Neural progenitor cell (in vitro differentiated cells): ENCODE measurements around the gene VAPB. TPM values are rescaled to one million over a fixed set of nuclear protein-coding genes. Genes with fewer than 3 reads are reported as not detected.

Experiments used
- DNase-seq: peaks from one replicate; pipeline ENCODE4 v3.0.0-alpha.2; 2016; ENCODE audit warnings: low spot score
- H2AFZ ChIP-seq: fragments of 200-600 bp; sonication (generic); replicated peaks from 2 replicates; pipeline ENCODE4 v1.6.1; 2016; ENCODE audit warnings: antibody characterized with exemption
- H3F3A ChIP-seq: fragments of 200-600 bp; sonication (generic); 2 replicates; pipeline ENCODE4 v1.6.1; 2016; ENCODE audit warnings: antibody characterized with exemption, low read depth
- H3K27ac ChIP-seq: fragments of 200-600 bp; sonication (generic); 2 replicates; pipeline ENCODE4 v1.5.1; 2016; ENCODE audit warnings: mild to moderate bottlenecking
- H3K27me3 ChIP-seq: fragments of 200-600 bp; sonication (generic); 2 replicates; pipeline ENCODE4 v1.6.1; 2016; ENCODE audit warnings: mild to moderate bottlenecking, moderate library complexity
- H3K36me3 ChIP-seq: fragments of 200-600 bp; sonication (generic); 2 replicates; pipeline ENCODE4 v1.5.1; 2016
- H3K4me1 ChIP-seq: fragments of 200-600 bp; sonication (generic); 2 replicates; pipeline ENCODE4 v1.6.1; 2016; ENCODE audit warnings: mixed run types
- H3K4me2 ChIP-seq: fragments of 200-600 bp; sonication (generic); 2 replicates; pipeline ENCODE4 v1.6.1; 2016
- H3K4me3 ChIP-seq: fragments of 200-600 bp; sonication (generic); 2 replicates; pipeline ENCODE4 v1.5.1; 2016
- H3K79me2 ChIP-seq: fragments of 200-600 bp; sonication (generic); 2 replicates; pipeline ENCODE4 v1.6.1; 2016; ENCODE audit warnings: low read depth
- H3K9ac ChIP-seq: fragments of 200-600 bp; sonication (generic); 2 replicates; pipeline ENCODE4 v1.6.1; 2016
- H3K9me3 ChIP-seq: fragments of 200-600 bp; sonication (generic); 2 replicates; pipeline ENCODE4 v1.5.1; 2016; ENCODE audit warnings: low read depth
- H4K20me1 ChIP-seq: fragments of 200-600 bp; sonication (generic); 2 replicates; pipeline ENCODE4 v1.6.1; 2016; ENCODE audit warnings: low read depth
- H3K27ac Mint-ChIP-seq: 3 replicates; pipeline ENCODE4 v1.8.0; 2021; ENCODE audit warnings: mixed read lengths
- H3K27me3 Mint-ChIP-seq: 2 replicates; pipeline ENCODE4 v1.8.0; 2022; ENCODE audit warnings: low read depth, mild to moderate bottlenecking, inconsistent platforms, moderate library complexity, mixed read lengths; ENCODE audit not compliant: insufficient read depth
- H3K36me3 Mint-ChIP-seq: 3 replicates; pipeline ENCODE4 v1.8.0; 2021; ENCODE audit warnings: mixed read lengths
- H3K4me1 Mint-ChIP-seq: 3 replicates; pipeline ENCODE4 v1.8.0; 2021; ENCODE audit warnings: mixed read lengths
- H3K4me3 Mint-ChIP-seq: 3 replicates; pipeline ENCODE4 v1.8.0; 2021; ENCODE audit warnings: mild to moderate bottlenecking, moderate library complexity, mixed read lengths
- H3K9me3 Mint-ChIP-seq: 3 replicates; pipeline ENCODE4 v1.8.0; 2020; ENCODE audit warnings: mixed read lengths
- EZH2 ChIP-seq: fragments of 200-600 bp; sonication (generic); IDR thresholded peaks from 2 replicates; pipeline ENCODE4 v1.6.1; 2017; ENCODE audit warnings: antibody characterized with exemption, mild to moderate bottlenecking, moderate library complexity
- EZH2phosphoT487 ChIP-seq: fragments of 200-600 bp; sonication (generic); IDR thresholded peaks from 2 replicates; pipeline ENCODE4 v1.6.1; 2017; ENCODE audit warnings: antibody characterized with exemption
- total RNA-seq: library from RNA; depleted of rRNA; stranded (reverse); fragments of >200 nt; gene quantifications from 2 replicates; pipeline ENCODE4 v1.2.3, GENCODE V29; 2015; ENCODE audit warnings: low replicate concordance
- TF ChIP-seq, protein P1 (sequence below): fragments of 200-600 bp; sonication (generic); IDR thresholded peaks from 2 replicates; pipeline ENCODE4 v1.5.1; 2017; ENCODE audit warnings: antibody characterized with exemption, mild to moderate bottlenecking

The VAPB gene
- total RNA-seq, 1 donor from 2014 or later, result 31.9 TPM

DNA sequence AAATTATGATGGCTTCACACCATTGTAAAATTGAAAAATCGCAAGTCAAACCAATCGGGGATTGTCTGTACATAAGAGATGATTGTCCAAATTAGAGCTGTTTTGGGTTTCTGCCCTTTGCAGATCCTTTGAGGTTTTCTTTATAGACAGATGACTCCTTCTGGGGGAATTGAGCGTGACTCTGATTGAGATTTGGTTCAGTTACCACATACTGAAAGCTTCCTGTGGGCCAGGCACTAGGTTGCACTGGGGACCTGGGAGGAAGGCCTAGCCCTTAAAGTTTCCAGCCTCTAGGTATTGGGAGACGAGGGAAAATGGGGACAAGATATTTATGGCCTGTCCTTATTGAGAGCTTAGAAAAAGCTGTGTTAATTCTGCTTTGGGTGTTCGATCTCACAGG is 9.2 kb downstream of the VAPB start:
- H3K27me3 Mint-ChIP-seq, result no peaks in the 10 kb centered on the region
- peaks cover 22% of the 10 kb centered on the region for H3K9me3 Mint-ChIP-seq
- no peak for TF ChIP-seq EZH2phosphoT487
- TF ChIP-seq, protein P1, sequence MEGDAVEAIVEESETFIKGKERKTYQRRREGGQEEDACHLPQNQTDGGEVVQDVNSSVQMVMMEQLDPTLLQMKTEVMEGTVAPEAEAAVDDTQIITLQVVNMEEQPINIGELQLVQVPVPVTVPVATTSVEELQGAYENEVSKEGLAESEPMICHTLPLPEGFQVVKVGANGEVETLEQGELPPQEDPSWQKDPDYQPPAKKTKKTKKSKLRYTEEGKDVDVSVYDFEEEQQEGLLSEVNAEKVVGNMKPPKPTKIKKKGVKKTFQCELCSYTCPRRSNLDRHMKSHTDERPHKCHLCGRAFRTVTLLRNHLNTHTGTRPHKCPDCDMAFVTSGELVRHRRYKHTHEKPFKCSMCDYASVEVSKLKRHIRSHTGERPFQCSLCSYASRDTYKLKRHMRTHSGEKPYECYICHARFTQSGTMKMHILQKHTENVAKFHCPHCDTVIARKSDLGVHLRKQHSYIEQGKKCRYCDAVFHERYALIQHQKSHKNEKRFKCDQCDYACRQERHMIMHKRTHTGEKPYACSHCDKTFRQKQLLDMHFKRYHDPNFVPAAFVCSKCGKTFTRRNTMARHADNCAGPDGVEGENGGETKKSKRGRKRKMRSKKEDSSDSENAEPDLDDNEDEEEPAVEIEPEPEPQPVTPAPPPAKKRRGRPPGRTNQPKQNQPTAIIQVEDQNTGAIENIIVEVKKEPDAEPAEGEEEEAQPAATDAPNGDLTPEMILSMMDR, result no peak
- TF ChIP-seq EZH2, result no peak

DNA sequence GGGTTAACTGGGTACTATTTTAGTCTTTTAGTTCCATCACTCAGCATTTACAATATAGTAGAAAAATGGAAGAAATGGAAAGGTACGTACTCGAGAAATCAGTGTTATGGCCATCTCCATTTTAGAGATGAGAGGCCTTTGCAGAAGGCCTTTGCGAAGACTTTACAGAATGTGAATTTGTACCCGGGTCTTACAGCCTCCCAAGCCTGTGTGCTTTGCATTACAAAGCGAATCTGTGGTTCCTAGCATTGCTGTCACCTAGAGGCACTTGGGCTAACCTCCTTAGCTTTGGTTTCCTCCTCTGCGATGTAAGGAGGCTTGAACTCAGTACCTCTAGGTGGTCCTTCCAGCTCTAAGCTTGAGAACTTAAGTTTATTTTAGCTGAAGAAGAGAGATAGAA is 10.9 kb downstream of the VAPB start:
- H3K27me3 Mint-ChIP-seq, result no peaks in the 10 kb centered on the region
- peaks cover 18% of the 10 kb centered on the region for H3K9me3 Mint-ChIP-seq
- Histone ChIP-seq H3F3A (no peaks in the 10 kb centered on the region), H3K79me2 (peaks cover 100% of the 10 kb centered on the region), H2AFZ (no peak overlapping the region), H3K9me3 (no peaks in the 10 kb centered on the region), H3K27me3 (no peaks in the 10 kb centered on the region), H3K4me2 (no peak overlapping the region), H3K4me3 (no peak overlapping the region), H3K36me3 (no peaks in the 10 kb centered on the region), H3K9ac (no peak overlapping the region), H3K27ac (no peak overlapping the region), H3K4me1 (peaks cover 5% of the 10 kb centered on the region), H4K20me1 (peaks cover 86% of the 10 kb centered on the region)
- no peak for DNase-seq
- no peaks in the 10 kb centered on the region for H3K4me1 Mint-ChIP-seq
- H3K36me3 Mint-ChIP-seq, result peaks cover 40% of the 10 kb centered on the region
- TF ChIP-seq EZH2 (no peak), EZH2phosphoT487 (no peak)
- TF ChIP-seq, protein P1, result no peak
- no peak overlapping the region for H3K4me3 Mint-ChIP-seq
- no peak overlapping the region for H3K27ac Mint-ChIP-seq

More for the DNA sequence above, 9.2 kb downstream of the VAPB start:
- no peaks in the 10 kb centered on the region for H3K27me3 ChIP-seq
- no peaks in the 10 kb centered on the region for H3F3A ChIP-seq
- H3K4me3 ChIP-seq, result no peak overlapping the region
- no peak overlapping the region for H2AFZ ChIP-seq
- H3K27ac ChIP-seq, result no peak overlapping the region
- H4K20me1 ChIP-seq, result peaks cover 86% of the 10 kb centered on the region
- H3K4me2 ChIP-seq, result no peak overlapping the region
- Mint-ChIP-seq H3K27ac (no peak overlapping the region), H3K36me3 (peaks cover 51% of the 10 kb centered on the region), H3K4me3 (no peak overlapping the region), H3K4me1 (no peaks in the 10 kb centered on the region)
- no peak overlapping the region for H3K9ac ChIP-seq
- no peaks in the 10 kb centered on the region for H3K9me3 ChIP-seq
- peaks cover 100% of the 10 kb centered on the region for H3K79me2 ChIP-seq
- no peak for DNase-seq
- no peaks in the 10 kb centered on the region for H3K4me1 ChIP-seq
- H3K36me3 ChIP-seq, result no peaks in the 10 kb centered on the region

DNA sequence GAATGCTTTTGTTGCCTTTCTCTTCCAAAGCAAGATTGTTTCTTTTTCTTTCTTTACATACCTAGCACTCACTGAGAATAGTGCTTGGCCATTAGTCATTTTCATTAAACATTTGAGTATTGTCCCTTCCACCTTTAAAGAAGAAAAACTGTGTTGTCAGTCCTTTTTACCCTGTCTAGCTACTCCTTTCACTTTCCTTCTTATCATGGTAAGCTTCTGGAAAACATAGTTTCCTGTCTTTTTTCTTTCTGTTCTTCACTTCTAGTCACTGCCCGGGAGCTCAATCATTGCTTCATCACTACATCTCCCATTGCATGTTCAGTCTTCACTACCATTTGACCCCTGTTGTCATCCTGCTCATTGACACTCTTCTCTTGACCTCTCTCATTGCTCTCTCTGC is 12.1 kb downstream of the VAPB start:
- H3K27ac ChIP-seq, result no peak overlapping the region
- H3K9me3 ChIP-seq, result no peaks in the 10 kb centered on the region
- H3K4me1 Mint-ChIP-seq, result no peaks in the 10 kb centered on the region
- peaks cover 16% of the 10 kb centered on the region for H3K9me3 Mint-ChIP-seq
- H4K20me1 ChIP-seq, result peaks cover 88% of the 10 kb centered on the region
- H3K27me3 Mint-ChIP-seq, result no peaks in the 10 kb centered on the region
- DNase-seq, result no peak
- H3K9ac ChIP-seq, result no peak overlapping the region
- no peaks in the 10 kb centered on the region for H3K27me3 ChIP-seq
- H3K4me3 Mint-ChIP-seq, result no peak overlapping the region
- H3K27ac Mint-ChIP-seq, result no peak overlapping the region
- H3K79me2 ChIP-seq, result peaks cover 100% of the 10 kb centered on the region
- H3K36me3 ChIP-seq, result no peaks in the 10 kb centered on the region
- H3F3A ChIP-seq, result no peaks in the 10 kb centered on the region
- no peak overlapping the region for H2AFZ ChIP-seq
- H3K4me3 ChIP-seq, result no peak overlapping the region
- TF ChIP-seq, protein P1, result no peak
- TF ChIP-seq EZH2phosphoT487 (no peak), EZH2 (no peak)
- no peak overlapping the region for H3K4me2 ChIP-seq
- H3K36me3 Mint-ChIP-seq, result peaks cover 31% of the 10 kb centered on the region
- H3K4me1 ChIP-seq, result peaks cover 5% of the 10 kb centered on the region
